ENCODE data around the gene ZNRF2.

DNA sequence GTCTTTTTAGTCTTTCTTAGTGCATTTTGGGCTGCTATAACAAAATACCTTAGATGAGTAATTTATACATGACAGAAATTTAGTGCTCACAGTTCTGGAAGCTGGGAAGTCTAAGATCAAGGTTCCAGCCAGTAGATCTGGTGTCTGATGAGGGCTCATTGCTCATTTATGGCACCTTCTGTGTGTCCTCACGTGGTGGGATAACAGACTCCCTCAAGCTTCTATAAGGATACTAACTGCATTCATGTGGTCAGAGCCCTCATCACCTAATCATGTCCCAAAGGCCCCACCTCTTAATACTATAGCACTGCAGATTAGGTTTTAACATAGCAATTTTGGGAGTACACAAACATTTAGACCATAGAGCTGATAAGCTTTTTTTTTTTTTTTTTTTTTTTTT is 80.4 kb downstream of the ZNRF2 start:
- TF ChIP-seq, protein P1, sequence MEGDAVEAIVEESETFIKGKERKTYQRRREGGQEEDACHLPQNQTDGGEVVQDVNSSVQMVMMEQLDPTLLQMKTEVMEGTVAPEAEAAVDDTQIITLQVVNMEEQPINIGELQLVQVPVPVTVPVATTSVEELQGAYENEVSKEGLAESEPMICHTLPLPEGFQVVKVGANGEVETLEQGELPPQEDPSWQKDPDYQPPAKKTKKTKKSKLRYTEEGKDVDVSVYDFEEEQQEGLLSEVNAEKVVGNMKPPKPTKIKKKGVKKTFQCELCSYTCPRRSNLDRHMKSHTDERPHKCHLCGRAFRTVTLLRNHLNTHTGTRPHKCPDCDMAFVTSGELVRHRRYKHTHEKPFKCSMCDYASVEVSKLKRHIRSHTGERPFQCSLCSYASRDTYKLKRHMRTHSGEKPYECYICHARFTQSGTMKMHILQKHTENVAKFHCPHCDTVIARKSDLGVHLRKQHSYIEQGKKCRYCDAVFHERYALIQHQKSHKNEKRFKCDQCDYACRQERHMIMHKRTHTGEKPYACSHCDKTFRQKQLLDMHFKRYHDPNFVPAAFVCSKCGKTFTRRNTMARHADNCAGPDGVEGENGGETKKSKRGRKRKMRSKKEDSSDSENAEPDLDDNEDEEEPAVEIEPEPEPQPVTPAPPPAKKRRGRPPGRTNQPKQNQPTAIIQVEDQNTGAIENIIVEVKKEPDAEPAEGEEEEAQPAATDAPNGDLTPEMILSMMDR (IDR thresholded peaks at IDR 0.05) = no peak
- no peak for TF ChIP-seq POLR2A (IDR thresholded peaks at IDR 0.05)
